A549 (cell line): ENCODE results near the gene RAPGEF3.

ENCODE experiments used
- BHLHE40 ChIP-seq: IDR thresholded peaks from 2 replicates; pipeline ENCODE4 v1.6.1; 2012; ENCODE audit warnings: low read depth, low read length, inconsistent platforms
- EP300 ChIP-seq, 2 experiments: fragments of >200 bp; sonication (Bioruptor Twin); formaldehyde crosslinking; IDR thresholded peaks; 2 replicates in 1 of 2; 3 replicates in 1 of 2; pipeline ENCODE4 v1.6.1; 2016 to 2017
- ESRRA ChIP-seq: fragments of 150-350 bp; IDR thresholded peaks from 2 replicates; pipeline ENCODE4 v1.6.1; 2014; ENCODE audit warnings: mild to moderate bottlenecking, low read length, borderline replicate concordance
- GATA3 ChIP-seq: IDR thresholded peaks from 2 replicates; pipeline ENCODE4 v1.6.1; 2012; ENCODE audit warnings: borderline replicate concordance
- KDM1A ChIP-seq: fragments of 200-600 bp; sonication (generic); IDR thresholded peaks from 2 replicates; pipeline ENCODE4 v1.6.1; 2016; ENCODE audit warnings: low read depth, mild to moderate bottlenecking
- TF ChIP-seq, protein P1 (sequence below): fragments of >200 bp; sonication (Bioruptor Twin); formaldehyde crosslinking; IDR thresholded peaks from 3 replicates; pipeline ENCODE4 v1.5.1; 2016
- TF ChIP-seq, protein P2 (sequence below): fragments of >200 bp; sonication (Bioruptor Twin); formaldehyde crosslinking; IDR thresholded peaks from 3 replicates; pipeline ENCODE4 v1.6.1; 2016
- TF ChIP-seq, protein P3 (sequence below): fragments of 150-350 bp; IDR thresholded peaks from 2 replicates; pipeline ENCODE4 v1.6.1; 2014; ENCODE audit warnings: low read depth, mild to moderate bottlenecking, low read length

DNA sequence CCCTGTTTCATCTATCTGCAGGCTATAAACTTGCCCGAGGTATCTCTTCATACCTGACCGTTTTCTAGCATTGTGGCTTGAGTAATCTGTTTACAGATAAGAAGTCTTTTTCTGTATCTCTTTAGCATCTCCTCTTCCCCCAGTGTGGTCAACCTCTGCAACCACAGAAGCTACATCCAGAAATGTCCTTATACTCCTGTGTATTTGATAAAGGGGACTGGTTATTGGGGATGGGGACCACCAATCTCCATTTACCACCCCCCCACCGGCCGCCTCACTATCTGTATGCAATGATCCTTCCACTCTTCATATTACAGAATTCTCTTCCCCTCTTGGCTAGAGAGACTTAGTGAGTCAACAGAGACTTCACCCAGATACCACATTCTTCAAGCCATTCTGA is 49.4 kb downstream of the RAPGEF3 start:
- TF ChIP-seq, protein P1, sequence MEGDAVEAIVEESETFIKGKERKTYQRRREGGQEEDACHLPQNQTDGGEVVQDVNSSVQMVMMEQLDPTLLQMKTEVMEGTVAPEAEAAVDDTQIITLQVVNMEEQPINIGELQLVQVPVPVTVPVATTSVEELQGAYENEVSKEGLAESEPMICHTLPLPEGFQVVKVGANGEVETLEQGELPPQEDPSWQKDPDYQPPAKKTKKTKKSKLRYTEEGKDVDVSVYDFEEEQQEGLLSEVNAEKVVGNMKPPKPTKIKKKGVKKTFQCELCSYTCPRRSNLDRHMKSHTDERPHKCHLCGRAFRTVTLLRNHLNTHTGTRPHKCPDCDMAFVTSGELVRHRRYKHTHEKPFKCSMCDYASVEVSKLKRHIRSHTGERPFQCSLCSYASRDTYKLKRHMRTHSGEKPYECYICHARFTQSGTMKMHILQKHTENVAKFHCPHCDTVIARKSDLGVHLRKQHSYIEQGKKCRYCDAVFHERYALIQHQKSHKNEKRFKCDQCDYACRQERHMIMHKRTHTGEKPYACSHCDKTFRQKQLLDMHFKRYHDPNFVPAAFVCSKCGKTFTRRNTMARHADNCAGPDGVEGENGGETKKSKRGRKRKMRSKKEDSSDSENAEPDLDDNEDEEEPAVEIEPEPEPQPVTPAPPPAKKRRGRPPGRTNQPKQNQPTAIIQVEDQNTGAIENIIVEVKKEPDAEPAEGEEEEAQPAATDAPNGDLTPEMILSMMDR: no peak
- TF ChIP-seq, protein P2, sequence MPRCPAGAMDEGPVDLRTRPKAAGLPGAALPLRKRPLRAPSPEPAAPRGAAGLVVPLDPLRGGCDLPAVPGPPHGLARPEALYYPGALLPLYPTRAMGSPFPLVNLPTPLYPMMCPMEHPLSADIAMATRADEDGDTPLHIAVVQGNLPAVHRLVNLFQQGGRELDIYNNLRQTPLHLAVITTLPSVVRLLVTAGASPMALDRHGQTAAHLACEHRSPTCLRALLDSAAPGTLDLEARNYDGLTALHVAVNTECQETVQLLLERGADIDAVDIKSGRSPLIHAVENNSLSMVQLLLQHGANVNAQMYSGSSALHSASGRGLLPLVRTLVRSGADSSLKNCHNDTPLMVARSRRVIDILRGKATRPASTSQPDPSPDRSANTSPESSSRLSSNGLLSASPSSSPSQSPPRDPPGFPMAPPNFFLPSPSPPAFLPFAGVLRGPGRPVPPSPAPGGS: no peak
- TF ChIP-seq KDM1A: no peak
- TF ChIP-seq ESRRA: no peak
- no peak for TF ChIP-seq BHLHE40
- TF ChIP-seq EP300 (IDR thresholded peaks at IDR 0.05): no peak
- TF ChIP-seq, protein P3, sequence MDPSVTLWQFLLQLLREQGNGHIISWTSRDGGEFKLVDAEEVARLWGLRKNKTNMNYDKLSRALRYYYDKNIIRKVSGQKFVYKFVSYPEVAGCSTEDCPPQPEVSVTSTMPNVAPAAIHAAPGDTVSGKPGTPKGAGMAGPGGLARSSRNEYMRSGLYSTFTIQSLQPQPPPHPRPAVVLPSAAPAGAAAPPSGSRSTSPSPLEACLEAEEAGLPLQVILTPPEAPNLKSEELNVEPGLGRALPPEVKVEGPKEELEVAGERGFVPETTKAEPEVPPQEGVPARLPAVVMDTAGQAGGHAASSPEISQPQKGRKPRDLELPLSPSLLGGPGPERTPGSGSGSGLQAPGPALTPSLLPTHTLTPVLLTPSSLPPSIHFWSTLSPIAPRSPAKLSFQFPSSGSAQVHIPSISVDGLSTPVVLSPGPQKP: no peak
- TF ChIP-seq GATA3: no peak
